ENCODE data around the gene MED26. TPM values are rescaled to one million over a fixed set of nuclear protein-coding genes. Genes with fewer than 3 reads are reported as not detected.

MED26 gene
- total RNA-seq, 2 experiments from 2014 or later: 11.3 to 11.9 TPM

DNA sequence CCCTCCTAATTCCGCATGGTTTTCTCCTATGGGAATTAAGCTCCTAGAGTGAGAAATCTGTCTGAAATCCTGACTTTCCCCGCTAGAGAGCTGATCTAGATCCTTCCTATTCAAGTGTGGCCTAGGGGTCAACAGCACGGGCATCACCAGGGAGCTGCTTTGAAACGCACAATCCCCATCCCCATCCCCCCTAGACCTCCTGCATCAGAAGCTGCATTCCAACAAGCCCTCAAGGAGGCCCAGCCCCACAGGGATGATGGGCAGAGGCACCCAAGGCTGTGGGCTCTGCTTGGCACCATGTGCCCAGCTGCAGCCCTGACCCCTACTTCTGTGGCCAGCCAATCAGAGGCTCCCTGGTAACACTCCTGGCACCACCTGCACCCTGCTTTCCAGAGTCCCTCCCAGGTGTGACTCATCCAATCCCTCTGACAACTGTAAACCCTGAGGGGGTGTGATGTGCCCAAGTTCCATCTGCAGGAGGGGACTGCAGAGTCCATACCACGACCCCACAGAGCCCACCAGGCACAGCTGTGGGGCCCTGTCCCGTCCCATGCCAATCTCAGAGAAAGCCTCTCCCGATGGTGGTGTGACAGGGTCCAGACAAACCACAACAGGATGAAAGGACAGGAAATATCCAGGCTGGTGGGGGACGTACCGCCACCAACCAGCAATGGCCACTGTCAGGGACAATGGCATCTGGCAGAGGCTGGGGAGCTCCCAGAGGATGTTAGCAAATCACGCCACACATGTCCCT, 36.0 kb downstream of the MED26 start:
- intact Hi-C loops (cut with micrococcal nuclease): no loop called here
- CTCF ChIA-PET: interaction anchor here (1.0 kb wide), 1 partner anchor 25 kb away, joined by 3 read pairs; no protein-coding TSS in a partner anchor
- no peak overlapping the region for H3K27ac Mint-ChIP-seq

DNA sequence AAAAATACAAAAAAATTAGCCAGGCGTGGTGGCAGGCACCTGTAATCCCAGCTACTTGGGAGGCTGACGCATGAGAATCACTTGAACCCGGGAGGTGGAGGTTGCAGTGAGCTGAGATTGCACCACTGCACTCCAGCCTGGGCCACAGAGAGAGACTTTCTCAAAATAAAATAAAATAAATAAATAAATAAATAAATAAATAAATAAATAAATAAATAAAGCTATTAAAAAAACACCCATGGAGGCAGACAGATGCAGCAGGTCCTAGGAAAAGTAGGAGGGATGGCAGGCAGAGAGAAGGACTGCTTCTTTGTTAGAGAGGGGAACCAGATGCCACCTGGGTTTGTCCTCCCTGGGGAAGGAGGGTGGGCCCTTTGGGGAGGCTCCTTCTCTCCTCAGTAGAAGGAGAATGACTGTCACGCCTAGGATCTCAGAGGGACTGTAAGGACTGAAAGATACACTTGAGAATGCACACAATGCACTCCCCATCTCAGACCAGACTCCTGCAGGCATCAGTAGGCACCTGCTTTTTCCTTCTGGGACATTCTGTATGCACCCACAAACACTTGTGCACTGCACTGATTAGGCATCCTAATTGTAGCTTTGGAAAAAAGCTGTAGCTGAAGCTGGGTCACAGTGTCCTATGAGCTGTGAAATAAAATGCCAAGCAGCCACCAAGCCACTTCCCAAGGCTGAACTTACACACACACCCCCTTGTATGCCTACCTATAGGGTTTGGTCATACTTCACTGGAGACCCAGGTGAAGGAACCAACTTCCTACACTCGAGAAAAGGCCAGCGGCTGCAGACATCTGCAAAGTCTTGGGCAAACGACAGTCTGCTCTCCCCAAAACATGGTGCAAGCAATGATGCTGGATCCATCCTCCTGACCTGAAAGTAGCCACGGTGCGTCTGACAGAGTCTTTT, 36.9 kb downstream of the MED26 start:
- CTCF ChIA-PET: interaction anchor here (0.6 to 1.0 kb wide), 4 partner anchors 24 to 184 kb away, joined by 3 read pairs; no protein-coding TSS in a partner anchor
- Mint-ChIP-seq H3K9me3 (no peaks in the 10 kb centered on the region), H3K4me3 (no peak overlapping the region), H3K27me3 (ENCODE audit: low read depth) (no peaks in the 10 kb centered on the region), H3K4me1 (ENCODE audit: low read depth) (peaks cover 81% of the 10 kb centered on the region), H3K36me3 (ENCODE audit: low read depth) (peaks cover 3% of the 10 kb centered on the region), H3K27ac (no peak overlapping the region)
- no peak for DNase-seq
- intact Hi-C loops (cut with micrococcal nuclease): no loop called here

More for the DNA sequence above, 36.0 kb downstream of the MED26 start:
- peaks cover 76% of the 10 kb centered on the region for H3K4me1 Mint-ChIP-seq (ENCODE audit: low read depth)
- H3K27me3 Mint-ChIP-seq (ENCODE audit: low read depth): no peaks in the 10 kb centered on the region
- H3K36me3 Mint-ChIP-seq (ENCODE audit: low read depth): peaks cover 3% of the 10 kb centered on the region
- no peak overlapping the region for H3K4me3 Mint-ChIP-seq
- DNase-seq: no peak
- H3K9me3 Mint-ChIP-seq: no peaks in the 10 kb centered on the region

DNA sequence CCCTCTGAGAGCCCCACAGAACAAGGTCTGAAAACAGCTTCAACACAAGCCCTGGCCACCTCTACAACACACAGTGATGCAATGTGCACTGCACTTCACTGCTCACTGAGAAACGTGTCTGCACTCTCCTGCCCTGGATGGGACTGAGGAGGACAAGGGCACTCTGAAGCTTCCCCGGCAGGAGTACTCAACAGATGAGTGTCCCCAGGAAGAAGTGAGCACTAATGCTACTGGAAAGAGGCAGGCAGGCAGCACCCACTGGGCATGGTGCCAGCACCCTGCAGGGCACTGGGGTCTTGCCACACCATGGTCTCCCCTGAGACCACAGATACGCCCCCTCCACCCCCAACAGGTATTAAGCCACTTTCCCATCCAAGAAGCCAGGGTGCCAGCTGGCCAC, 38.1 kb downstream of the MED26 start:
- no peak for DNase-seq
- Mint-ChIP-seq H3K9me3 (no peaks in the 10 kb centered on the region), H3K4me1 (ENCODE audit: low read depth) (peaks cover 81% of the 10 kb centered on the region), H3K27me3 (ENCODE audit: low read depth) (no peaks in the 10 kb centered on the region), H3K4me3 (no peak overlapping the region), H3K36me3 (ENCODE audit: low read depth) (peaks cover 3% of the 10 kb centered on the region), H3K27ac (no peak overlapping the region)
- CTCF ChIA-PET: no interaction called here
- intact Hi-C loops (cut with micrococcal nuclease): loop anchor here (5.0 kb wide), 3 partner anchors 258 to 513 kb away; partner anchors contain the start of genes HAUS8, MYO9B and TPM4

DNA sequence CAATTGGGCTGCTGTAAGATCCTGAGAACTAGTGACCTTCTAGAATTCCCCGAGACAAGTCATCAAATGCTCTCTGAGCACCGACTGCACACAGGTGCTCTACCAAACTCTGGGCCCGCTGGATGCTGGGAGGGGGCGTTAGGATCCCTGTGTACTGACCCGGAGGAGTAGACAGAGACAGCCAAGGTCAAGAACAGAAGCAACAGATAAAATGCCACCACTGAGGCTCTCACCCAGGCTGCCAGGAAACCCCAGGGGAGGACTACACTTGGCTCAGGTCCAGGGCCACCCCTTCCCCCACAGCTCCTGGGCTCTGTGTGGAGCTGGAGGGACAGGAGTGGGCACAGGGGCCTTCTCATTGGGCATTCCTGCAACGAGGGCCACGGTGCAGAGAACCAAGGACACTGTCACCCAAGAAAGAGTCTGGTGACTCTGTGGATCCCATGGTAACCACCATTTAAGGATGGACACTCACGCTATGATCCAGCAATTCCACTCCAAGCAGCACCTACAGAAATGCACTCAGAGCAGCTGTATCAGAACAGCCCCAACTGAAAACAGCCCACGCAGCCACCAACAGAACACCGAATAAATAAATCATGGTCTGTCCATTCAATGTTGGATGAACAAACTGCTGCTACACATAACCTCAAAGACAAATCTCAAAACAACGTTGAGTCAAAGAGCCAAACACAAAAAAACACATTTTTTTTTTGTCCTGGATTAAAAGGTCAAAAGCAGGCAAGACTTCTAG, 39.0 kb downstream of the MED26 start:
- H3K27ac Mint-ChIP-seq: peak overlapping the region; percentile 82
- CTCF ChIA-PET: no interaction called here
- DNase-seq: no peak

DNA sequence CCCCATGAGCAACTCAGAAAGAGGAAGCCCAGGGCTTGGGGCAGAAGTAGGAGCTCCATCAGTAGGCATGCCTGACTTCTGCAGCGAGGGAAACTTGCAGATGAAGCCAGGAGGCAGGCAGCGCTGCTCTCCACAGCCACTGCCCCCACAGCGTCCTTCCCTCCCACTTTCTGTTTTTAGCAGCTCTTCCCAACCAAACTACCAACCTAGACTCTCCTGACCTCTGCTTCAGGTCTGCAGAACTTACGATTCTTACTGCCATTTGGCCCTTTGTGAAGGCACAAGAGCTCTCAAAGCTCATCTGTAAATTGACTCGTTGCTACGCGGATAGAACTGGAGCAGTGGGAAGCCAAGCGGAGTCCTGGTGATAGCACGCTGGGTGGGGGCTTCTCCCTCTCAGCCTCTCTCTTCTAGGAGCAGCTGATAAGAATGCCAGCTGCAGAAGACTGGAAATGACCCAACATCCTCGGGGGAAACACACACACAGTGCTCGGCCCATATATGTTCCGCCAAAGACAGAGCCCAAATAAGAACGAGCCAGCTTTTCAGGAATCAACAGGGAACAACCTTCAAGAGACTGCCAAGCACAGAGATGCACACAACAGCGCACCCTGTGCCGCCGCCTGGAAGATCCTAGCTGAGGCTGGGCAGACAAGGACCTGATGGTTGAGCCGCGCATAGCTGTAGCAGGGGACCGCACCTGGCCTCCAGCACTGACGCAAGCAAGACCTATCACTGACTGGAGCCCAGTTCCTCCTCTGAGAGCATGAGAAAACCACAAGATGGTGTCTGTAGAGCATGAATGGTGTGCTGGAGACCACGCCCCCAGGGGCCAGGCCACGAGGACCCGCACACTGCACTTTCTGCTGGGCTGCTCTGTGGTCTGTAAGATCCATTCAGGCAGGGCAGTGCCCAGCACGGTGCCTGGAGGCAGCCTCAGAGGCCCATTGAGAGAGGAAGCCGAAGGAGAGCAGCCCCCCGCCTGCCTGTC, 39.9 kb downstream of the MED26 start:
- CTCF ChIA-PET: interaction anchor here (0.7 to 1.5 kb wide), 7 partner anchors 15 to 126 kb away, joined by 3 to 5 read pairs (median 4); no protein-coding TSS in a partner anchor
- DNase-seq: peak; percentile 89
- H3K4me1 Mint-ChIP-seq (ENCODE audit: low read depth): peaks cover 78% of the 10 kb centered on the region
- no peaks in the 10 kb centered on the region for H3K27me3 Mint-ChIP-seq (ENCODE audit: low read depth)
- intact Hi-C loops (cut with micrococcal nuclease): loop anchor here (1.0 to 5.0 kb wide), 5 partner anchors 40 to 511 kb away; partner anchors contain the start of genes HAUS8, MED26, MYO9B and SMIM7
- peak overlapping the region; percentile 79 for H3K4me3 Mint-ChIP-seq
- H3K36me3 Mint-ChIP-seq (ENCODE audit: low read depth): peaks cover 3% of the 10 kb centered on the region
- peak overlapping the region; percentile 82 for H3K27ac Mint-ChIP-seq
- no peaks in the 10 kb centered on the region for H3K9me3 Mint-ChIP-seq

More for the DNA sequence above, 39.0 kb downstream of the MED26 start:
- Mint-ChIP-seq H3K9me3 (no peaks in the 10 kb centered on the region), H3K4me1 (ENCODE audit: low read depth) (peaks cover 78% of the 10 kb centered on the region), H3K36me3 (ENCODE audit: low read depth) (peaks cover 3% of the 10 kb centered on the region), H3K4me3 (peak overlapping the region; percentile 79), H3K27me3 (ENCODE audit: low read depth) (no peaks in the 10 kb centered on the region)
- intact Hi-C loops (cut with micrococcal nuclease): loop anchor here (1.0 to 5.0 kb wide), 5 partner anchors 39 to 512 kb away; partner anchors contain the start of genes HAUS8, MED26, MYO9B and SMIM7

DNA sequence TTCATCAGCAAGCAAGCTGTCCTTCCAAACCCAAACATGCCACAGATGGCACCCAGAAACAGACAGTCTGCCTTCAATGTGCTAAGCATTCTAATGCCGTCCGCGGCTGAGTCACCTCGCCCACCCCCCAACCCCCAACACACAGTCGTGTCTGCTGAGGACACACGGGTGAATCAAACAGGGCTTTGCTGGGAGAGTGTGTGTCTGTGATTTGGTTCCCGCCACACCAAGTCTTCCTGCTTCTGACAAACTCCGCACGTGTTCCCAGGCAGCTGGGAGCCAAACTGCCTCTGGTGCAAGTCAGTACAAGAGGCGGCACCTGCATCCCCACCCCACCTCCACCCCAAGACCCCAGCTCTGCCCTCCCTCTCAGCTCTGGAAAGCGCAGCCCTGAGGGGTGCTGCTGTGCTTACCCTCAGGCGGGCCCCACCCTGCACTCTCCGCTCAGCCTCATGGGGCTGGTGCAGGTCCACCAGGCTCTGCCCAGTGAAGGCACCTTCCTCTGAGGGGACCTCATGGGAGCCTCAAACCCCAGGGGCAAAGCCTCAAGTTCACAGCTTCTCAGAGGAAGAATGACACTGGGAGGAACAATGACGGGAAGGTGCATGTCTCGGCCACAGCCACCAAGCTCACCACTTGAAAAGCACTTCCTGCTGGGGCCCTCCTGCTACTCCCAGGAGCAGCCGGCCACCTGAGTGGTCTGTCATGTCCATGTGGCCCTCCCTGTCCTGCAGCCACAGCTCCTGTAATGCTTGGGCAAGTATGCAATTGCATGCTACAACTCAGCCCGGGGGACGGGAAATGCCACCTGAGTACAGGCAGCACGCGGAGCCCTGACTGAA, 40.8 kb downstream of the MED26 start:
- Mint-ChIP-seq H3K27ac (peak overlapping the region; percentile 82), H3K4me3 (peak overlapping the region; percentile 79), H3K27me3 (ENCODE audit: low read depth) (no peaks in the 10 kb centered on the region), H3K36me3 (ENCODE audit: low read depth) (peaks cover 3% of the 10 kb centered on the region), H3K9me3 (no peaks in the 10 kb centered on the region), H3K4me1 (ENCODE audit: low read depth) (peaks cover 80% of the 10 kb centered on the region)
- DNase-seq: peak; percentile 84
- CTCF ChIA-PET: interaction anchor here (0.7 to 1.5 kb wide), 5 partner anchors 14 to 70 kb away, joined by 3 to 4 read pairs (median 3); no protein-coding TSS in a partner anchor
- intact Hi-C loops (cut with micrococcal nuclease): loop anchor here (5.0 kb wide), 3 partner anchors 255 to 510 kb away; partner anchors contain the start of genes HAUS8, MYO9B and TPM4

DNA sequence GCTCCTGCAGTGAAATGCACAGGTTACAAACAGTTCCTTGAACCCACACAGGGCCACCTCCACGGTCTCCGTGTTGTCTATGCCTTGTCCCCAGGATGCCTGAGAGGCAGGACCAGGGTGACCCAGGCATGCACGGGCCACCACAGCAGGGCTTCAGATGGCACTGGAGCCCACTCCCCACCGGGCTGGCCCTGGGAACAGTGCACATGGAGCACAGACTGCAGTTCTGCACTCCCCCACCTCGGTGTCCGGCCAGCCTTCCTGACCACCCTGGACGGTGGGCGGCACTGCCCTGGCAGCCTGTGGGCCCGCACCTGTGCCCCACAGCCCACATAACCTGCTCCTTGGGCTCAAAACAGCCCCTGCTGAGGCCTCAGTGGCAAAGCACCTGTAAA, 41.5 kb downstream of the MED26 start:
- CTCF ChIA-PET: no interaction called here
- DNase-seq: no peak
- H3K9me3 Mint-ChIP-seq: no peaks in the 10 kb centered on the region
- no peaks in the 10 kb centered on the region for H3K27me3 Mint-ChIP-seq (ENCODE audit: low read depth)
- intact Hi-C loops (cut with micrococcal nuclease): loop anchor here (5.0 kb wide), 3 partner anchors 254 to 509 kb away; partner anchors contain the start of genes HAUS8, MYO9B and TPM4
- H3K4me3 Mint-ChIP-seq: peak overlapping the region; percentile 79
- peaks cover 79% of the 10 kb centered on the region for H3K4me1 Mint-ChIP-seq (ENCODE audit: low read depth)
- peaks cover 3% of the 10 kb centered on the region for H3K36me3 Mint-ChIP-seq (ENCODE audit: low read depth)
- peak overlapping the region; percentile 82 for H3K27ac Mint-ChIP-seq

DNA sequence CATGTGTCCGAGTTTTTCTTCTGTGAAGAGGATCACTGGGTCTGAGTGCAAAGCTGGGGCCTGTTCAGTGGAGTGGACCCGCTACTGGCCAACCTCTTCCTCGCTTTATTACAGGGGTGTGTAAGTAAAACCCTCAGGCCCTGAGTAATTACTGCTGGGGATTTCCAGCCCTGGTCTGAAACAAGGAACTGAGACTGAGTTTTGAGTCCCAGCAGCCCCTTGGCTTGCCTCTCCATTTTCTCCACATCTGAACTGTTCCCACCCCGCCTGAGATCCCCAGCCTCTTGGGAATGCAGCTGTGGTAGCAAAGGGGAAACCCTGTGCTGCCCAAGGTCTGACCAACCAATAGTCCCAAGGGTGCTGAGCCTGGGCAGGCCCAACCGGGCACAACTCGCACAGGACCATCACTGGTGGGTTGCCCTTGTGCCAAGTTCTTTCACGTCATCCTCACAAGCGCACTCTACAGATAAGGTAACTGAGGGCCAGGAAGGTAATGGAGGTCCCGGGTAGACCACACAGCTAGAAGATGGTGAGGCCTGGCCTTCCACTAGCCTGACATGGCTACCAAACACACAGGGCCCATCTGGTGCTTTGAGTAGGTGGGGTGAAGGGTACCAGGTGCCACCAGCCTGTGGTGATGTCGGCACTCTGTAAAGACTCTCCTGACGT, 42.1 kb downstream of the MED26 start:
- Mint-ChIP-seq H3K36me3 (ENCODE audit: low read depth) (peaks cover 3% of the 10 kb centered on the region), H3K4me1 (ENCODE audit: low read depth) (peaks cover 81% of the 10 kb centered on the region), H3K27ac (peak overlapping the region; percentile 82), H3K4me3 (peak overlapping the region; percentile 79), H3K27me3 (ENCODE audit: low read depth) (no peaks in the 10 kb centered on the region), H3K9me3 (no peaks in the 10 kb centered on the region)
- intact Hi-C loops (cut with micrococcal nuclease): loop anchor here (5.0 kb wide), 3 partner anchors 254 to 509 kb away; partner anchors contain the start of genes HAUS8, MYO9B and TPM4
- CTCF ChIA-PET: no interaction called here
- DNase-seq: peak; percentile 80

DNA sequence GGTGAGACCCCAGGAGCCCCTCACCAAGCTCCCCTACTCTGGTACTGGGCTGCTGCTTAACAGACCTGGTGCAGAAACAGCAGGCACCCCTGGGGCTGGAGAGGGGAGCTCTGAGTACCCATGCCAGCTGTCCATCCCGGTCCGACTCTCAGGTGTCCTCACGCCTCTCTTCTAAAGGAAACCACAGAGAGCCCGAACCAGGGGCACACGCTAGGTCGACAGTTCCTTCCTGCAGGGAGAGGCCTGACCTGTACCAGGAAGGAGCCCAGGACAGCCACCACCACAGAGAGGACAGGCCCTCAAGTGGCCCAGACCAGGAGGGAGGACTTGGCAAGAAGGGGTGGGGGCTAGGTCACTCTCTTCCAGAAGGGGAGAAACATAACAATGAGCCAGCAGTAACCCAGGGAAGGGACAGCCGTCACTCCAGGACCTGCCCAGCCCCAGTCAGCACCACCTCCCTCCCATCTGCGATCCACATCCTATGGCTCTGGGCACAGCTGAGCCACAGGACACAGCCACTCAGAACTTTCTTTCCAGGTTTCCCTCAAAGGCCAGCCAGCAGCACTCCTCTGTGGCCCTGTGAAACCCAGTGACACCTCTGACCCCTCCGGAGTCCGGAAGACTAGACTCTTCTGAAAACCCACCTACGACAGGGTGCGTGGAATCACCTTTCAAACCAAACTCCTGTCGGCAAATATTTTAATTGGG, 42.8 kb downstream of the MED26 start:
- no peak for DNase-seq
- Mint-ChIP-seq H3K27ac (peak overlapping the region; percentile 82), H3K36me3 (ENCODE audit: low read depth) (peaks cover 3% of the 10 kb centered on the region), H3K27me3 (ENCODE audit: low read depth) (no peaks in the 10 kb centered on the region), H3K4me1 (ENCODE audit: low read depth) (peaks cover 82% of the 10 kb centered on the region), H3K4me3 (peak overlapping the region; percentile 79), H3K9me3 (no peaks in the 10 kb centered on the region)
- CTCF ChIA-PET: interaction anchor here (1.1 to 2.1 kb wide), 4 partner anchors 8 to 42 kb away, joined by 3 to 9 read pairs (median 4); no protein-coding TSS in a partner anchor
- intact Hi-C loops (cut with micrococcal nuclease): loop anchor here (5.0 kb wide), 3 partner anchors 253 to 508 kb away; partner anchors contain the start of genes HAUS8, MYO9B and TPM4

Data from activated naive CD4-positive, alpha-beta T cell treated with anti-CD3 and anti-CD28 coated beads for 36 hours (primary cell).